ENCODE results near the gene CTRB1. TPM values are rescaled to one million over a fixed set of nuclear protein-coding genes. Genes with fewer than 3 reads are reported as not detected.

Gene CTRB1
- total and polyA plus RNA-seq, 2 of the 8 experiments (the other 6 are each of a cell fraction or from before 2014, with no cell fraction given), result not detected

DNA sequence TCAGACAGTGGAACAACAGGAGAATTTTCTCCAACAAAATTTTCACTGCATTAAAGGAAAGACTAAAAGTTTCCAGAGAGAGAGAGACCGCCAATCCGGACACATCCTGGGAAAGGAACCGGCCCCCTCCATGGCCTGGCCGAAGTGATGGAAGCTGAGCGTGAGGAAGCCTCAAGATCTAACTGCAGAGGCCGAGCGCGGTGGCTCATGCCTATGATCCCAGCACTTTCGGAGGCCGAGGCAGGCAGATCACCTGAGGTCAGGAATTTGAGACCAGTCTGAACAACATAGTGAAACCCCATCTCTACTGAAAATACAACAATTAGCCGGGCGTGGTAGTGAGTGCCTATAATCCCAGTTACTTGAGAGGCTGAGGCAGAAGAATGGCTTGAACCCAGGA lies 15.7 kb upstream of the CTRB1 start:
- WGBS, 2 experiments (ENCODE audit: extremely low coverage in 1 of 2, insufficient coverage in 1 of 2, insufficient read length in 1 of 2, insufficient replicate concordance in 2 of 2, low coverage in 1 of 2, low lambda C conversion rate in 2 of 2, missing lambda C conversion rate in 1 of 2), result 88% methylated on average over 12 of the region's 12 CpGs; no CpG with 5 or more reads in 1 of the 2 experiments
- ChIA-PET CTCF (ENCODE audit: partially characterized antibody) (interaction anchor here (0.6 to 10.4 kb wide), 6 partner anchors 12 to 228 kb away, joined by 3 to 157 read pairs (median 4); partner anchors contain the start of gene CTRB1), POLR2A (ENCODE audit: partially characterized antibody) (interaction anchor here (2.1 kb wide), 1 partner anchor 19 kb away, joined by 9 read pairs; no protein-coding TSS in a partner anchor)
- H3K4me2 ChIP-seq (ENCODE audit: insufficient read depth in 1 of 2, low read depth in 2 of 2, low read length in 2 of 2), result no peak overlapping the region
- H3K56ac ChIP-seq (replicated peaks; ENCODE audit: insufficient read length, low read depth, low read length), result no peak overlapping the region
- H3K14ac ChIP-seq (ENCODE audit: insufficient read length), result no peak overlapping the region
- H2BK15ac ChIP-seq (ENCODE audit: low read length), result no peak overlapping the region
- no peak overlapping the region for H4K5ac ChIP-seq (ENCODE audit: insufficient read length, low read depth, low read length)
- no peak overlapping the region for H2AFZ ChIP-seq (ENCODE audit: low read length)
- FAIRE-seq, result no peak
- no peak overlapping the region for H2BK20ac ChIP-seq (ENCODE audit: low read length)
- no peak overlapping the region for H3K9ac ChIP-seq (replicated peaks in 1 of 4; ENCODE audit: extremely low read depth in 1 of 4, low read depth in 3 of 4, low read length in 3 of 4)
- H2BK12ac ChIP-seq (ENCODE audit: low read depth, low read length), result no peak overlapping the region
- H3K79me1 ChIP-seq (ENCODE audit: low read depth, low read length), result no peaks in the 10 kb centered on the region
- no peak overlapping the region for H3K4me3 ChIP-seq (ENCODE audit: extremely low read depth in 1 of 4, insufficient read depth in 2 of 4, low read depth in 3 of 4, low read length in 4 of 4)
- H2BK120ac ChIP-seq (replicated peaks; ENCODE audit: low read depth, low read length), result no peak overlapping the region
- no peak overlapping the region for H3K4ac ChIP-seq (replicated peaks; ENCODE audit: insufficient read length, low read depth, low read length)
- no peaks in the 10 kb centered on the region for H3K79me2 ChIP-seq (ENCODE audit: control insufficient read depth in 1 of 2, insufficient read depth in 2 of 2, low read length in 2 of 2)
- no peak overlapping the region for H3K23ac ChIP-seq (ENCODE audit: insufficient read length)
- H3K27me3 ChIP-seq (replicated peaks in 1 of 4; ENCODE audit: control insufficient read depth in 3 of 4, extremely low read depth in 1 of 4, insufficient read depth in 3 of 4, low read length in 3 of 4), result no peaks in the 10 kb centered on the region
- no peaks in the 10 kb centered on the region for H3K23me2 ChIP-seq (ENCODE audit: low read depth, low read length)
- no peaks in the 10 kb centered on the region for H4K20me1 ChIP-seq (replicated peaks in 1 of 2; ENCODE audit: control insufficient read depth in 1 of 2, insufficient read depth in 2 of 2, low read length in 2 of 2)
- no peak overlapping the region for H2BK5ac ChIP-seq (ENCODE audit: low read depth, low read length)
- DNase-seq (ENCODE audit: low read depth in 1 of 2, low spot score in 2 of 2), result no peak
- no peaks in the 10 kb centered on the region for H3K36me3 ChIP-seq (ENCODE audit: control insufficient read depth in 2 of 4, insufficient read depth in 4 of 4, low read length in 3 of 4)
- peaks cover 0 to under 1% (median 0%) of the 10 kb centered on the region in 4 experiments; a peak in 3 of 7 replicates for H3K4me1 ChIP-seq (replicated peaks in 1 of 4; ENCODE audit: control insufficient read depth in 3 of 4, insufficient read depth in 4 of 4, low read length in 3 of 4)
- H4K91ac ChIP-seq (replicated peaks; ENCODE audit: insufficient read length, low read length), result no peak overlapping the region
- H4K8ac ChIP-seq (ENCODE audit: extremely low read depth, insufficient read depth, low read length), result no peak overlapping the region
- H3K27ac ChIP-seq (ENCODE audit: low read depth, low read length), result no peak overlapping the region
- H2AK5ac ChIP-seq (ENCODE audit: low read depth, low read length), result no peak overlapping the region
- no peaks in the 10 kb centered on the region for H3K9me3 ChIP-seq (ENCODE audit: insufficient read depth in 2 of 2, low read depth in 1 of 2, low read length in 1 of 2)
- H3K18ac ChIP-seq (ENCODE audit: extremely low read depth, low read length), result no peak overlapping the region
- TF ChIP-seq BCL11A (IDR thresholded peaks at IDR 0.05; ENCODE audit: low read depth in 2 of 2, low read length in 2 of 2), result no peak
- no peak for TF ChIP-seq CEBPB (IDR thresholded peaks at IDR 0.05; ENCODE audit: low read depth, low read length)
- TF ChIP-seq CREB1 (IDR thresholded peaks at IDR 0.05), result no peak
- no peak for TF ChIP-seq POLR2A (IDR thresholded peaks at IDR 0.05; ENCODE audit: control extremely low read depth in 1 of 2, low read depth in 2 of 2, low read length in 2 of 2)
